ENCODE measurements around the gene SCN10A.

The SCN10A gene

GRCh38 chr3:38651153-38651789 is 164.7 kb downstream of the SCN10A start:
- peak; percentile 97 for TF ChIP-seq CTCF (IDR thresholded peaks at IDR 0.05; ENCODE audit: insufficient read depth, missing control alignments)
- peak; percentile 16 for FAIRE-seq
- DNase-seq (ENCODE audit: insufficient read length, low spot score) = no peak

GRCh38 chr3:38650248-38650951 is 165.6 kb downstream of the SCN10A start:
- FAIRE-seq (no peak), DNase-seq (ENCODE audit: insufficient read length, low spot score) (no peak)
- no peak for TF ChIP-seq CTCF (IDR thresholded peaks at IDR 0.05; ENCODE audit: insufficient read depth, missing control alignments)

- no peak for TF ChIP-seq CTCF (IDR thresholded peaks at IDR 0.05; ENCODE audit: insufficient read depth, missing control alignments)
- DNase-seq (ENCODE audit: insufficient read length, low spot score) (peak; percentile 91), FAIRE-seq (no peak)
Observed at GRCh38 chr3:38649500-38650247, 166.3 kb downstream of the SCN10A start, which contains the start of gene SCN5A. Gene SCN5A, minus strand, starts transcription at chr3:38649687. Its CDS starts 16,380 bp downstream, at chr3:38633307.

GRCh38 chr3:38648659-38649499 is 167.1 kb downstream of the SCN10A start:
- no peak for FAIRE-seq
- DNase-seq (ENCODE audit: insufficient read length, low spot score) = no peak
- TF ChIP-seq CTCF (IDR thresholded peaks at IDR 0.05; ENCODE audit: insufficient read depth, missing control alignments) = no peak

- TF ChIP-seq CTCF (IDR thresholded peaks at IDR 0.05; ENCODE audit: insufficient read depth, missing control alignments) = no peak
- DNase-seq (ENCODE audit: insufficient read length, low spot score) = no peak
- FAIRE-seq = no peak
Observed at GRCh38 chr3:38648024-38648658, 167.9 kb downstream of the SCN10A start.

- FAIRE-seq = no peak
- DNase-seq (ENCODE audit: insufficient read length, low spot score) = no peak
- no peak for TF ChIP-seq CTCF (IDR thresholded peaks at IDR 0.05; ENCODE audit: insufficient read depth, missing control alignments)
Observed at GRCh38 chr3:38647217-38647970, 168.6 kb downstream of the SCN10A start.
